Measurements from ENCODE around the gene ARFGAP1.
"Not testable (repeated sequence)": the region's sequence is repeated elsewhere in the genome, so short reads cannot be mapped to it uniquely, and the experiment has no call there.

The ARFGAP1 gene

GRCh38 chr20:63335060-63335459 lies 62.4 kb downstream of the ARFGAP1 start:
- not testable (repeated sequence) for DNase-seq (ENCODE audit: low spot score)

- no peak for DNase-seq (ENCODE audit: low spot score)
These were observed 63.1 kb downstream of the ARFGAP1 start for GRCh38 chr20:63335711-63336110.

- DNase-seq (ENCODE audit: low spot score) = no peak
These were observed 63.7 kb downstream of the ARFGAP1 start for GRCh38 chr20:63336232-63336752.

- DNase-seq (ENCODE audit: low spot score) = no peak
These were observed 65.3 kb downstream of the ARFGAP1 start for GRCh38 chr20:63337786-63338420.
